ENCODE results near the gene CLOCK.
"Not testable (repeated sequence)": the region's sequence is repeated elsewhere in the genome, so short reads cannot be mapped to it uniquely, and the experiment has no call there.

Gene CLOCK

DNA sequence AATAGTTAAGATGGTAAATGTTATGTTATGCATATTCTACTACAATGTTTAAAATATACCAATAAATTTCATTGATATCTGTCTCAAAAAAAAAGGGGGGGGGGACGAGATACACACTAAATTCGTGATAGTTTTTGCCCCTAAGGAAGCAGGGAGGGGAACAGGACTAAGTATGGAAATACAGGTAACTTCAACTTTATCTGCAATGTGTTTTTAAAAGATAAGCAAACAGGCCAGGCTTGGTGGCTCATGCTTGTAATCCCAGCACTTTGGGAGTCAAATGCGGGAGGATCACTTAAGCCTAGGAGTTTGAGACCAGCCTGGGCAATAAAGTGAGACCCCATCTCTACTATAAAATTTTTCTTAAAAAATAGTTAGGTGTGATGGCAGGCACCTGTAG lies 13.4 kb upstream of the CLOCK start:
- Histone ChIP-seq H3K27ac (ENCODE audit: low read depth, low read length) (no peak overlapping the region), H3K27me3 (ENCODE audit: insufficient read depth, low read length) (no peaks in the 10 kb centered on the region), H2AFZ (ENCODE audit: low read length, unreplicated experiment) (no peak overlapping the region), H3K36me3 (ENCODE audit: insufficient read depth, low read length) (no peaks in the 10 kb centered on the region), H3K4me3 (ENCODE audit: low read depth, low read length) (no peak overlapping the region), H3K79me2 (ENCODE audit: control insufficient read depth, insufficient read depth, low read length, unreplicated experiment) (no peaks in the 10 kb centered on the region), H3K4me1 (ENCODE audit: control insufficient read depth, insufficient read depth, low read length, unreplicated experiment) (no peaks in the 10 kb centered on the region)

DNA sequence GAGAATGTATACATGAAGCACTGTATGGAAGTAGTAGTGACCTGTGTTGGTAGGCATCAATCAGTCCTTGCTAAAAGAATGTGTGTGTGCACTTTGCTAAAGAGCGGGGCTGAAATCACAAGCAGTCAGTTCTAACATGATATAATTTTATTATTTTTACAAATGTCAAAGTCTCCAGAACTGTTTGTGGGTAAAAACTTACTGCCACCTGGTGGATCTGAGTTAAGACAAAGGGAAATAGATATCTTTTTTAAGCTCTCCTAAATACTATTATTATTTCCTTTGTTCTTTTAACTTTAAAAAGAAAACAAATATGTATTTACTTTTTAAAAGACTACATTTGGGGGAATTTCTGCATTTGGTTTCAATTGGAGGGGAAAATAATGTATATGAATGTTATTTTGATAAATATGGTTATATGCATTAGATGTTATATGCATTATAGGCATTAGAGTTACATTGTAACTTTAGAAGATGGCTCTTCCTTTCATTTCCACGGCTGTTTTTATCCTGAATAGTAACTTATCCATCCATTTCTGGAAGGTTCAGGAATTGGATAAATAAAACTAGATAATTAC lies 7.8 kb upstream of the CLOCK start:
- no peak overlapping the region for H2AFZ ChIP-seq (ENCODE audit: low read length, unreplicated experiment)

DNA sequence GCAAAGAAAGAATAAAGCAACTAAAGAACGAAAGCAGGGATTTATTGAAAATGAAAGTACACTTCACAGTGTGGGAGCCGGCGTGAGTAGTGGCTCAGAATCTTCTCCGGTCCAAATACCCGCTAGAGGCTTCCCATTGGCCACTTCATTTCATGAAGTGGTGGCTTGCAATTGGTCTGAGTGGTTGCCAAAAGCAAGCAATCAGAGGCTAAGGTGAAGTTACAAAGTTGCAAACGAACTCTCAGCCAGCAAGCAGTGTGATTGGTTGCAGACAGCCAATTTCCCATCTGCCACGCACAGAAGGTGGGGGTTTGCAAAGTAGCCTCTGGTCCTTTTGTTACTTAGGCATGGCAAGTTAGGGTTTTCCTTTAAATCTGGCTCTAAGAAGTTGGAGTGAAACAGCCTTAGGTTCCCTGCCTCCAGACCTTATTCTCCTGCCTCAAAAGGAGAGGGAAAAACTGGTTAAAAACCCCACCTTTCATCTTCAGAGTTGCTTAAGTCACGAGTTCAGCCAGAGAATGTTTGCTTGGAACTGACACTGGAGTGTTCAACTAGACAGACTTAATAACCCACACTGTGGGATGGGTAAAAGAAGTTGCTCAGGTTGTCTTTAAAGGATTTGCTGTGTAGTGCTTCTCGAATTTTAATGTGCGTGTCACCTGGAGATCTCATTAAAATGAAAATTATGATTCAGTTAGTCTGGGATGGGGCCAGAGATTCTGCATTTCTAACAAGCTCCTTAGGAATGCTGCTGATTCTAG lies 6.9 kb upstream of the CLOCK start:
- H3K27me3 ChIP-seq (ENCODE audit: insufficient read depth, low read length): no peaks in the 10 kb centered on the region
- H3K4me1 ChIP-seq (ENCODE audit: control insufficient read depth, insufficient read depth, low read length, unreplicated experiment): peaks cover 28% of the 10 kb centered on the region
- no peaks in the 10 kb centered on the region for H3K79me2 ChIP-seq (ENCODE audit: control insufficient read depth, insufficient read depth, low read length, unreplicated experiment)
- peak overlapping the region; percentile 97 for H2AFZ ChIP-seq (ENCODE audit: low read length, unreplicated experiment)
- H3K4me3 ChIP-seq (ENCODE audit: low read depth, low read length): peak overlapping the region; percentile 81
- peak overlapping the region; percentile 69 for H3K27ac ChIP-seq (ENCODE audit: low read depth, low read length)
- no peaks in the 10 kb centered on the region for H3K36me3 ChIP-seq (ENCODE audit: insufficient read depth, low read length)

More for the DNA sequence above, 7.8 kb upstream of the CLOCK start:
- H3K27ac ChIP-seq (ENCODE audit: low read depth, low read length): no peak overlapping the region
- no peaks in the 10 kb centered on the region for H3K79me2 ChIP-seq (ENCODE audit: control insufficient read depth, insufficient read depth, low read length, unreplicated experiment)
- H3K4me1 ChIP-seq (ENCODE audit: control insufficient read depth, insufficient read depth, low read length, unreplicated experiment): peaks cover 22% of the 10 kb centered on the region
- H3K36me3 ChIP-seq (ENCODE audit: insufficient read depth, low read length): no peaks in the 10 kb centered on the region
- H3K4me3 ChIP-seq (ENCODE audit: low read depth, low read length): peak overlapping the region; percentile 81; the same call in 1 of the 2 replicates
- H3K27me3 ChIP-seq (ENCODE audit: insufficient read depth, low read length): no peaks in the 10 kb centered on the region

DNA sequence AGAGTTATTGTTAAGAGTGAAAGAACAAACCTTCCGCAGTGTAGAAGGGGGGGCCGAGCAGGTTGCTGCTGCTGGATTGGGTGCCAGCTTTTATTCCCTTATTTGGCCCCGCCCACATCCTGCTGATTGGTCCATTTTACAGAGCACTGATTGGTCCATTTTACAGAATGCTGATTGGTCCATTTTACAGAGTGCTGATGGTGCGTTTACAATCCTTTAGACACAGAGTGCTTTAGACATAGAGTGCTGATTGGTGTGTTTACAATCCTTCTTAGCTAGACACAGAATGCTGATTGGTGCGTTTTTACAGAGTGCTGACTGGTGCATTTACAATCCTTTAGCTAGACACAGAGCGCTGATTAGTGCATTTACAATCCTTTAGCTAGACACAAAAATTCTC lies 5.3 kb upstream of the CLOCK start:
- not testable (repeated sequence) for H3K27ac ChIP-seq (ENCODE audit: low read depth, low read length); H2AFZ ChIP-seq (ENCODE audit: low read length, unreplicated experiment); H3K36me3 ChIP-seq (ENCODE audit: insufficient read depth, low read length); H3K79me2 ChIP-seq (ENCODE audit: control insufficient read depth, insufficient read depth, low read length, unreplicated experiment); H3K27me3 ChIP-seq (ENCODE audit: insufficient read depth, low read length); H3K4me3 ChIP-seq (ENCODE audit: low read depth, low read length)
- peaks cover 35% of the 10 kb centered on the region for H3K4me1 ChIP-seq (ENCODE audit: control insufficient read depth, insufficient read depth, low read length, unreplicated experiment)

DNA sequence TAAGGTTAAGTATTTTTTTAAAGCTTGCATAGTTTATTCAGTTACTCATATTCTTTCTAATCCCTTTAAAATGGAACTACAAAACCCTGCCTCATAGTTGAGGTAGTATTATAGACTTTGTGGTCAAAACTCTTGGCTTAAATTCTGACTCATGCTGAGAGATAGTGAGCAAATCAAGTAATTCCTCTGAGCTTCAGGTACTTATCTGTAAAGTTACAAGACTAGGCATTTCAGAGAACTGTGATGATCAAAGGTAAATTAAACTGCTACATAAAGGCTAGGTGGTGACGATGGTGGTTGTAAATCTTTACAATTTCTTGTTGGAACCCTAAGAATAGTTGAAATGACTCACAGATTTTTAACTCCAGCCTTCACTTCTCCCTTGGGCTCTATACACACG lies 3.2 kb upstream of the CLOCK start:
- no peaks in the 10 kb centered on the region for H3K27me3 ChIP-seq (ENCODE audit: insufficient read depth, low read length)
- peaks cover 10% of the 10 kb centered on the region for H3K79me2 ChIP-seq (ENCODE audit: control insufficient read depth, insufficient read depth, low read length, unreplicated experiment)
- no peaks in the 10 kb centered on the region for H3K36me3 ChIP-seq (ENCODE audit: insufficient read depth, low read length)
- peak overlapping the region; percentile 15; the same call in 1 of the 2 replicates for H3K27ac ChIP-seq (ENCODE audit: low read depth, low read length)
- H3K4me1 ChIP-seq (ENCODE audit: control insufficient read depth, insufficient read depth, low read length, unreplicated experiment): peaks cover 35% of the 10 kb centered on the region
- H2AFZ ChIP-seq (ENCODE audit: low read length, unreplicated experiment): no peak overlapping the region
- 0 out of 2 replicates have a peak overlapping the region, but pooled peaks have one; percentile 7 for H3K4me3 ChIP-seq (ENCODE audit: low read depth, low read length)

DNA sequence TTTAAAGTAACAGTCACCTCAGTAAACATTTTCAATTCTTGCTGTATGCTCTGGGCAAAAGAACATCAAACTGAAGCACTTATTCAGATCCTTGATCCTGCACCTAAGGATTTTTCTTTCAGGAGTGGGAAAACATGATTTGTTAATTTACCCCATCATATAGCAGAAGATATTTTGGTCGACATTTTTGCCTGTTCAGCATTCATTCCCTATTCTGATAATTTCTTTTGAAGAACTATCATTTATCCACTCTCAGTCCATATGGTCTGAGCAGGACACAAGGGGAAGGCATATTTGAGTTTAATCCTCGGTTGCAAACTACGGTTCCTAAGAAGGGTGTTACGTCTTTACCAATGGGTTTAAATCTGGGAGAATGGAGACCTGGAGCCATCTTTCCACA lies 1.2 kb upstream of the CLOCK start:
- Histone ChIP-seq H3K4me3 (ENCODE audit: low read depth, low read length) (peak overlapping the region; percentile 86), H3K27ac (ENCODE audit: low read depth, low read length) (peak overlapping the region; percentile 88), H2AFZ (ENCODE audit: low read length, unreplicated experiment) (peak overlapping the region; percentile 97)

DNA sequence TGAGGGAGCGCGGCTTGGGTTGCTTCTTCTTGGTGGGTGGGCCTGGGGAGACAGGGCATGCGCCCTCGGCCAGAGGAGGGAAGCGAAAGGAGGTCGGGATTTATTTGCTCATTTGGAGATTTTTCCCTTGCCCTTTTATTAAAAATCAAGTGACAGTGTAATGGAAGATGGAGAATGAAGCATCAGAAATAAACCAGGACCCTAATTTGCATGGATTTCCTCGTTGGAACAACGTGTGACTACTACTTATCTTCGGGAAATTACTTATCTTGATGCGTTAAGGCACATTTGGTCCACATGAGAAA lies 709 bp upstream of the CLOCK start:
- Histone ChIP-seq H2AFZ (ENCODE audit: low read length, unreplicated experiment) (peak overlapping the region; percentile 97), H3K27me3 (ENCODE audit: insufficient read depth, low read length) (no peaks in the 10 kb centered on the region), H3K36me3 (ENCODE audit: insufficient read depth, low read length) (no peaks in the 10 kb centered on the region), H3K4me1 (ENCODE audit: control insufficient read depth, insufficient read depth, low read length, unreplicated experiment) (peaks cover 38% of the 10 kb centered on the region), H3K27ac (ENCODE audit: low read depth, low read length) (peak overlapping the region; percentile 88), H3K4me3 (ENCODE audit: low read depth, low read length) (peak overlapping the region; percentile 86), H3K79me2 (ENCODE audit: control insufficient read depth, insufficient read depth, low read length, unreplicated experiment) (peaks cover 34% of the 10 kb centered on the region)

More for the DNA sequence above, 1.2 kb upstream of the CLOCK start:
- H3K79me2 ChIP-seq (ENCODE audit: control insufficient read depth, insufficient read depth, low read length, unreplicated experiment): peaks cover 29% of the 10 kb centered on the region
- H3K27me3 ChIP-seq (ENCODE audit: insufficient read depth, low read length): no peaks in the 10 kb centered on the region
- no peaks in the 10 kb centered on the region for H3K36me3 ChIP-seq (ENCODE audit: insufficient read depth, low read length)
- H3K4me1 ChIP-seq (ENCODE audit: control insufficient read depth, insufficient read depth, low read length, unreplicated experiment): peaks cover 41% of the 10 kb centered on the region

DNA sequence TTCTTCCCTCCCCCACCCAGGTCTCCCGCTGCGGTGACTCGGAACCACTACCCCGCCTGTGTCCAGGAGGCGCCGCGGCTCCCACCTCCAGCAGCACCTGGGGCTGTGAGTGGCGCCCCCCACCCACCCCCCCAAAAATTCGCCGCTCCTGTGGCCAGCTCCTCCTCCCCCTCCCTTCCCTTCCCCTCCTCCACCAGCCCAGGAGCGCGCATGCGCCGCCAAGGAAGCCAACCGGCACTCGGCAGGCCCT lies 278 bp downstream of the CLOCK start:
- no peak overlapping the region for H2AFZ ChIP-seq (ENCODE audit: low read length, unreplicated experiment)
- H3K79me2 ChIP-seq (ENCODE audit: control insufficient read depth, insufficient read depth, low read length, unreplicated experiment): peaks cover 42% of the 10 kb centered on the region
- H3K4me3 ChIP-seq (ENCODE audit: low read depth, low read length): peak overlapping the region; percentile 86
- no peaks in the 10 kb centered on the region for H3K27me3 ChIP-seq (ENCODE audit: insufficient read depth, low read length)
- H3K36me3 ChIP-seq (ENCODE audit: insufficient read depth, low read length): no peaks in the 10 kb centered on the region
- H3K27ac ChIP-seq (ENCODE audit: low read depth, low read length): peak overlapping the region; percentile 88
- H3K4me1 ChIP-seq (ENCODE audit: control insufficient read depth, insufficient read depth, low read length, unreplicated experiment): peaks cover 38% of the 10 kb centered on the region

DNA sequence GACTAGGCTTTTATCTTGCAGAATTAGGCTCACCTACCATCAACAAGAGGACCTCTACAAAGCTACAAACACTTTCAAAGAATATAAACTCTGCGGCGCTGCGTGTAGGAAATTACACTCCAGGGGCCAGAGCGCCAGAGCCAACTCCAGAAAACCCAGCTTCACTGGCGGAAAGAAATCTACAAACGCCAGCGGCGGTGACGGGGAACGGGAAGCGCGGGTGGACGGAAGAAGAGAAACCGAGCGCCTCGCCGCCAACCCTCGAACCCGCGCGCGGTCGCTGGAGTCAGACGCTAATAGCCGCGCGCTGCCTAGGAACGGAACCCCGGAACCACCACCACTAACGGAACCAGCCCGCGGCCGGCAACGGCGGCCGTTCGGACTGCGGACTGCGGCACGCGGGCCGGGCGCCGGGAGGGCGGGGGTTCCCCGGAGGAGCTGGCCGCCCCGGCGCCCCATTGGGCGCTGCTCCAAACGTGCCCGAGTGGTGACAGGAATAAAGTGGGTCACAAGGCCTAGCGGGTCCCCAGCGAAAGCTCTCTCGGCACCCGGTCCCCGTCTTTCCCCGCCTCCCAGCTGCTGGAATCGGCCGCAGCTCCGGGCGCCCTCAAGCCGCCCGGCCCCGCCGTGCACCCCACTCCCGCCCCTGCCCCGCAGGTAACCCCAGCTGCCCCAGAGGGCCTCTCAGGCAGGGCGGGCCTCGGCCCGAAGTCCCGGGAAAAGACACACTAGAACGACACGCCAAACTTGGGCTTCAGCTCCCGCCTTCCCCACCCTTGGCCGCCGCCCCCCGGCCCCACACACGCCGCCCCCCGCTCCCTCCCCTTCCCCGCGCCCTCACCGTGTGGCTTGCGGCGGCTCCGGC lies 836 bp downstream of the CLOCK start:
- H3K4me3 ChIP-seq (ENCODE audit: low read depth, low read length): peak overlapping the region; percentile 86
- peak overlapping the region; percentile 71 for H2AFZ ChIP-seq (ENCODE audit: low read length, unreplicated experiment)
- H3K36me3 ChIP-seq (ENCODE audit: insufficient read depth, low read length): no peaks in the 10 kb centered on the region
- H3K27me3 ChIP-seq (ENCODE audit: insufficient read depth, low read length): no peaks in the 10 kb centered on the region
- H3K27ac ChIP-seq (ENCODE audit: low read depth, low read length): peak overlapping the region; percentile 88
- H3K79me2 ChIP-seq (ENCODE audit: control insufficient read depth, insufficient read depth, low read length, unreplicated experiment): peaks cover 48% of the 10 kb centered on the region
- H3K4me1 ChIP-seq (ENCODE audit: control insufficient read depth, insufficient read depth, low read length, unreplicated experiment): peaks cover 38% of the 10 kb centered on the region

DNA sequence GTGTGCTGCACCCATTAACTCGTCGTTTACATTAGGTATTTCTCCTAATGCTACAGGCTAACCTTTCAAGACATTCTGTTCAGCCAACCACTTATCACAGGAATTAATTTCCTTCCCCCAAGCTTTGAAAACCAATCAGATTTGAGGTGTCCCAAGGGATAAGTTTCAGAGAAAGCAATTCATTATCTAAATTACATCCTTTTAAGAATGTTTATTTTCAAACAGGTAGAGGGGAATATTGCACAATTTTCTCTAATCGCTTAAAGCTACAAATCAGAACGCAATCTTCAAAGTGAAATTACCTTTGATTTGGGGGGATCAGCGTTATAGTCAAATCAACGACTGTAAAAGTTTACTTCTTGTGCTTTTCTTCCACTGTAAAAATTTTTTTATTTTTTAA lies 1.6 kb downstream of the CLOCK start:
- H3K79me2 ChIP-seq (ENCODE audit: control insufficient read depth, insufficient read depth, low read length, unreplicated experiment): peaks cover 55% of the 10 kb centered on the region
- peak overlapping the region; percentile 88 for H3K27ac ChIP-seq (ENCODE audit: low read depth, low read length)
- H3K4me3 ChIP-seq (ENCODE audit: low read depth, low read length): peak overlapping the region; percentile 86
- no peaks in the 10 kb centered on the region for H3K27me3 ChIP-seq (ENCODE audit: insufficient read depth, low read length)
- peak overlapping the region; percentile 71 for H2AFZ ChIP-seq (ENCODE audit: low read length, unreplicated experiment)
- H3K4me1 ChIP-seq (ENCODE audit: control insufficient read depth, insufficient read depth, low read length, unreplicated experiment): peaks cover 34% of the 10 kb centered on the region
- no peaks in the 10 kb centered on the region for H3K36me3 ChIP-seq (ENCODE audit: insufficient read depth, low read length)
